HepG2 (cell line): ENCODE data around the gene PGAP3. TPM values are rescaled to one million over a fixed set of nuclear protein-coding genes. Genes with fewer than 3 reads are reported as not detected.

ENCODE experiments used
- ETV6 ChIP-seq: sonication (generic); formaldehyde crosslinking; conservative IDR thresholded peaks from 2 replicates; pipeline ENCODE4 v1.4.0; 2020; ENCODE audit warnings: missing genetic modification reagents
- MXI1 ChIP-seq: IDR thresholded peaks from 3 replicates; pipeline ENCODE4 v1.6.1; 2012; ENCODE audit warnings: low read depth, low read length, inconsistent platforms, borderline replicate concordance
- SP1 ChIP-seq, 2 experiments: fragments of 450-650 bp in 1 of 2; sonication (generic) in 1 of 2; formaldehyde crosslinking in 1 of 2; IDR thresholded peaks; 2 replicates each; pipeline versions ENCODE4 v1.4.0 to v1.6.1; 2016 to 2020; ENCODE audit warnings: missing genetic modification reagents in 1 of 2
- SRF ChIP-seq: IDR thresholded peaks from 2 replicates; pipeline ENCODE4 v1.6.1; 2011; ENCODE audit warnings: mild to moderate bottlenecking, low read depth, low read length, moderate library complexity
- ZBED4 ChIP-seq: sonication (generic); formaldehyde crosslinking; IDR thresholded peaks from 2 replicates; pipeline ENCODE4 v1.4.0; 2020; ENCODE audit warnings: missing genetic modification reagents, borderline replicate concordance
- ZBTB21 ChIP-seq: sonication (generic); formaldehyde crosslinking; IDR thresholded peaks from 2 replicates; pipeline ENCODE4 v1.4.0; 2020; ENCODE audit warnings: missing genetic modification reagents
- ZNF281 ChIP-seq: sonication (generic); formaldehyde crosslinking; IDR thresholded peaks from 2 replicates; pipeline ENCODE4 v1.4.0; 2020; ENCODE audit warnings: missing genetic modification reagents, borderline replicate concordance
- ZNF7 ChIP-seq: IDR thresholded peaks from 2 replicates; pipeline ENCODE4 v1.6.1; 2016; ENCODE audit warnings: missing biosample characterization, missing genetic modification reagents
- ZNF768 ChIP-seq: sonication (generic); formaldehyde crosslinking; IDR thresholded peaks from 2 replicates; pipeline ENCODE4 v1.4.0; 2020; ENCODE audit warnings: missing genetic modification reagents
- polyA plus RNA-seq, 8 experiments: library from polyadenylated mRNA; depleted of rRNA in 3 of 8; stranded (reverse) in 7 of 8; unstranded in 1 of 8; fragments of >200 nt; fragmentation: Illumina TruSeq in 4 of 8; extraction: Trizol in 4 of 8; gene quantifications; 2 replicates each; pipeline versions ENCODE4 v1.2.1 to v1.2.3, GENCODE V29; 2011 to 2016; ENCODE audit warnings: low read depth in 4 of 8, missing spikeins in 1 of 8, mixed read lengths in 1 of 8; ENCODE audit not compliant: insufficient read depth in 1 of 8
- total RNA-seq, 5 experiments: library from RNA; depleted of rRNA; stranded (reverse); fragments of >200 nt; fragmentation: Illumina TruSeq; extraction: Trizol; gene quantifications; 2 replicates each; pipeline ENCODE4 v1.2.3, GENCODE V29; 2016; ENCODE audit warnings: low read depth in 1 of 5
- TF ChIP-seq, protein P1 (sequence below): sonication (generic); formaldehyde crosslinking; IDR thresholded peaks from 2 replicates; pipeline ENCODE4 v1.4.0; 2020; ENCODE audit warnings: missing genetic modification reagents

The PGAP3 gene
- total and polyA plus RNA-seq, 2 of the 13 experiments (the other 11 are each of a cell fraction or from before 2014, with no cell fraction given): 11.9 to 14.6 TPM

DNA sequence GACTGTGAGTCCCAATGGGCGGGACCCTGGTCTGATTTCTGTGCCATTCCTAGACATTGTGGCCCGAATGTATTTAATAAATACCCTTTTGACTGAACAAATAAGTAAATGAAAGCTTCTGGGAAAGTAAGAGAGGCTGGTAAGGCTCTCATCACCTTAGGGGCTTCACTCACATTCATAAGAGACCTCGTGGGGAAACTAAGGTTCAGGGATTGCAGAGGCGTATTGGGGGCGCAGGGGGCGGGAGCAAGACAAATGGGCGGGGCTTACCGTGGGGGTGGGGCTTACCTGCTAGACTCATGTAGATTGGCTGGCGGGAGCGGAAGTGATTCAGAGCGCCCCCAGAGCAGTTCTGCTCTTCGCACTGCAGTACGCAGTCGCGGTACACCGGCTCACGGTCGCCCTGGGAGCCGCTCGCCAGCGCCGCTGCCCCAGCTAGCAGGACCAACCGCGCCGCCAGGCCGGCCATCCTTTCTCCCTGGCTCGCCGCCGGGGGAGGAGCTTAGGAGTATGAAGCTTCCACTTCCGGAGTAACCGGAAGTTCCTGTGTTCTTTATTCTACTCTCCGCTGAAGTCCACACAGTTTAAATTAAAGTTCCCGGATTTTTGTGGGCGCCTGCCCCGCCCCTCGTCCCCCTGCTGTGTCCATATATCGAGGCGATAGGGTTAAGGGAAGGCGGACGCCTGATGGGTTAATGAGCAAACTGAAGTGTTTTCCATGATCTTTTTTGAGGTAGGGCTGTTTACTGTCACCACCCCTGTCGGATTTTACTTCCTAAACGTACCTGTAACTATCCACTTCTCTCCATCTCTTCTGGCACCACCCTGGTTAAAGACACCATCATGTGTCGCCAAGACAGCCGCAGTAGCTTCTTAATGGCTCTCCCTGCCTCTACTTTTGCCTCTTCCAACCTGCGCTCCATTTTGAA, at the start of gene PGAP3 (continued):
- TF ChIP-seq, protein P1, sequence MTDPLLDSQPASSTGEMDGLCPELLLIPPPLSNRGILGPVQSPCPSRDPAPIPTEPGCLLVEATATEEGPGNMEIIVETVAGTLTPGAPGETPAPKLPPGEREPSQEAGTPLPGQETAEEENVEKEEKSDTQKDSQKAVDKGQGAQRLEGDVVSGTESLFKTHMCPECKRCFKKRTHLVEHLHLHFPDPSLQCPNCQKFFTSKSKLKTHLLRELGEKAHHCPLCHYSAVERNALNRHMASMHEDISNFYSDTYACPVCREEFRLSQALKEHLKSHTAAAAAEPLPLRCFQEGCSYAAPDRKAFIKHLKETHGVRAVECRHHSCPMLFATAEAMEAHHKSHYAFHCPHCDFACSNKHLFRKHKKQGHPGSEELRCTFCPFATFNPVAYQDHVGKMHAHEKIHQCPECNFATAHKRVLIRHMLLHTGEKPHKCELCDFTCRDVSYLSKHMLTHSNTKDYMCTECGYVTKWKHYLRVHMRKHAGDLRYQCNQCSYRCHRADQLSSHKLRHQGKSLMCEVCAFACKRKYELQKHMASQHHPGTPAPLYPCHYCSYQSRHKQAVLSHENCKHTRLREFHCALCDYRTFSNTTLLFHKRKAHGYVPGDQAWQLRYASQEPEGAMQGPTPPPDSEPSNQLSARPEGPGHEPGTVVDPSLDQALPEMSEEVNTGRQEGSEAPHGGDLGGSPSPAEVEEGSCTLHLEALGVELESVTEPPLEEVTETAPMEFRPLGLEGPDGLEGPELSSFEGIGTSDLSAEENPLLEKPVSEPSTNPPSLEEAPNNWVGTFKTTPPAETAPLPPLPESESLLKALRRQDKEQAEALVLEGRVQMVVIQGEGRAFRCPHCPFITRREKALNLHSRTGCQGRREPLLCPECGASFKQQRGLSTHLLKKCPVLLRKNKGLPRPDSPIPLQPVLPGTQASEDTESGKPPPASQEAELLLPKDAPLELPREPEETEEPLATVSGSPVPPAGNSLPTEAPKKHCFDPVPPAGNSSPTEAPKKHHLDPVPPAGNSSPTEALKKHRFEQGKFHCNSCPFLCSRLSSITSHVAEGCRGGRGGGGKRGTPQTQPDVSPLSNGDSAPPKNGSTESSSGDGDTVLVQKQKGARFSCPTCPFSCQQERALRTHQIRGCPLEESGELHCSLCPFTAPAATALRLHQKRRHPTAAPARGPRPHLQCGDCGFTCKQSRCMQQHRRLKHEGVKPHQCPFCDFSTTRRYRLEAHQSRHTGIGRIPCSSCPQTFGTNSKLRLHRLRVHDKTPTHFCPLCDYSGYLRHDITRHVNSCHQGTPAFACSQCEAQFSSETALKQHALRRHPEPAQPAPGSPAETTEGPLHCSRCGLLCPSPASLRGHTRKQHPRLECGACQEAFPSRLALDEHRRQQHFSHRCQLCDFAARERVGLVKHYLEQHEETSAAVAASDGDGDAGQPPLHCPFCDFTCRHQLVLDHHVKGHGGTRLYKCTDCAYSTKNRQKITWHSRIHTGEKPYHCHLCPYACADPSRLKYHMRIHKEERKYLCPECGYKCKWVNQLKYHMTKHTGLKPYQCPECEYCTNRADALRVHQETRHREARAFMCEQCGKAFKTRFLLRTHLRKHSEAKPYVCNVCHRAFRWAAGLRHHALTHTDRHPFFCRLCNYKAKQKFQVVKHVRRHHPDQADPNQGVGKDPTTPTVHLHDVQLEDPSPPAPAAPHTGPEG (CRISPR knock-in tag): peak; percentile 49; the same call in 1 of the 2 replicates
- TF ChIP-seq ZNF7 (CRISPR knock-in tag) (peak; percentile 14; the same call in 1 of the 2 replicates), SP1 (IDR thresholded peaks at IDR 0.05) (no peak), SP1 (CRISPR knock-in tag; IDR thresholded peaks at IDR 0.05) (peak; percentile 81), ZBED4 (CRISPR knock-in tag) (peak; percentile 66; the same call in 1 of the 2 replicates), ZBTB21 (peak; percentile 25; the same call in 1 of the 2 replicates), SRF (peak; percentile 4; the same call in 1 of the 2 replicates), ZNF281 (CRISPR knock-in tag) (peak; percentile 7; the same call in 1 of the 2 replicates), MXI1 (0 out of 3 replicates have a peak, but pooled peaks have one; percentile 64), ZNF768 (peak; percentile 70; the same call in 1 of the 2 replicates), ETV6 (CRISPR knock-in tag) (peak; percentile 82)
